ENCODE results near the gene IRX1. TPM values are rescaled to one million over a fixed set of nuclear protein-coding genes. Genes with fewer than 3 reads are reported as not detected.

The IRX1 gene
- total RNA-seq, 1 experiment from 2014 or later: 4.1 TPM

- H2AK5ac ChIP-seq (ENCODE audit: insufficient read length, low read length): no peak overlapping the region
- no peaks in the 10 kb centered on the region for H3K79me1 ChIP-seq (ENCODE audit: insufficient read depth, low read depth, low read length, poor library complexity, severe bottlenecking)
- no peak overlapping the region for H3K56ac ChIP-seq (ENCODE audit: insufficient read length, low read depth, low read length)
- TF ChIP-seq CTCF (conservative IDR thresholded peaks at IDR 0.05): no peak
- H3K4me1 Mint-ChIP-seq: peaks cover 4% of the 10 kb centered on the region in 2 experiments; a peak in 2 of 4 replicates
- H4K8ac ChIP-seq (replicated peaks; ENCODE audit: insufficient read length, low read depth, low read length): no peak overlapping the region
- no peaks in the 10 kb centered on the region for H3K9me3 ChIP-seq (ENCODE audit: control insufficient read depth, low read depth, low read length)
- no peaks in the 10 kb centered on the region; the same call in 1 of the 2 replicates for H3K27me3 ChIP-seq (ENCODE audit: insufficient read depth, low read length)
- no peak overlapping the region for H4K5ac ChIP-seq (ENCODE audit: insufficient read length, low read depth, low read length)
- H3K14ac ChIP-seq (ENCODE audit: insufficient read depth, low read length): no peak overlapping the region
- no peak overlapping the region for H2BK12ac ChIP-seq (ENCODE audit: insufficient read length, low read depth, low read length)
- no peak overlapping the region for H2BK15ac ChIP-seq (ENCODE audit: low read depth, low read length)
- no peaks in the 10 kb centered on the region for H3K23me2 ChIP-seq (ENCODE audit: insufficient read length, low read depth, low read length, poor library complexity, severe bottlenecking)
- no peak overlapping the region for H3K4ac ChIP-seq (ENCODE audit: low read depth, low read length)
- no peaks in the 10 kb centered on the region; a peak in 2 of 5 replicates for H3K9me3 Mint-ChIP-seq
- no peak overlapping the region for H3K23ac ChIP-seq (ENCODE audit: insufficient read length, low read depth, low read length)
- WGBS (ENCODE audit: extremely low coverage, insufficient read length, low lambda C conversion rate): no CpG with 5 or more reads among the region's 8 CpGs
- no peak overlapping the region for H4K91ac ChIP-seq (ENCODE audit: insufficient read length, low read depth, low read length)
- H3K18ac ChIP-seq (ENCODE audit: insufficient read length, low read depth, low read length): no peak overlapping the region
- H3K4me1 ChIP-seq (ENCODE audit: insufficient read depth, low read length): no peaks in the 10 kb centered on the region
- no peak overlapping the region for H3K9ac ChIP-seq (ENCODE audit: extremely low read depth, insufficient read length, low read length)
- H2BK5ac ChIP-seq (ENCODE audit: insufficient read length, low read length): no peak overlapping the region
- no peak overlapping the region for H3K4me2 ChIP-seq (ENCODE audit: insufficient read depth, insufficient read length, low read length)
- H2BK120ac ChIP-seq (ENCODE audit: low read depth, low read length, poor library complexity, severe bottlenecking): no peak overlapping the region
- peaks cover 8% of the 10 kb centered on the region for H3K27me3 Mint-ChIP-seq (ENCODE audit: low read depth)
- H2BK20ac ChIP-seq (ENCODE audit: low read depth, low read length, poor library complexity, severe bottlenecking): no peak overlapping the region
- no peak overlapping the region for H2AFZ ChIP-seq (ENCODE audit: low read length)
- peaks cover 0 to 3% (median 0%) of the 10 kb centered on the region in 3 experiments; a peak in 2 of 7 replicates for H3K36me3 Mint-ChIP-seq (ENCODE audit: insufficient read depth in 1 of 3, low read depth in 3 of 3)
- H4K20me1 ChIP-seq (ENCODE audit: control insufficient read depth, insufficient read depth, insufficient read length): no peaks in the 10 kb centered on the region
- H3K27ac Mint-ChIP-seq: no peak overlapping the region
- no peak overlapping the region for H3T11ph ChIP-seq (ENCODE audit: low read length)
- H3K27ac ChIP-seq (ENCODE audit: insufficient read length, low read depth, low read length): no peak overlapping the region
- no peak for DNase-seq
- H3K4me3 Mint-ChIP-seq: no peak overlapping the region
- H3K79me2 ChIP-seq (ENCODE audit: insufficient read depth, low read length): no peaks in the 10 kb centered on the region
Observed at GRCh38 chr5:3650868-3651267, 55.2 kb downstream of the IRX1 start.

All from H9 (cell line).